HepG2 (cell line): ENCODE data around the gene LYPD4. TPM values are rescaled to one million over a fixed set of nuclear protein-coding genes. Genes with fewer than 3 reads are reported as not detected.

ENCODE experiments used
- ATF2 ChIP-seq: sonication (generic); formaldehyde crosslinking; IDR thresholded peaks from 2 replicates; pipeline ENCODE4 v1.4.0; 2020; ENCODE audit warnings: missing genetic modification reagents
- ELF1 ChIP-seq: sonication (generic); formaldehyde crosslinking; IDR thresholded peaks from 2 replicates; pipeline ENCODE4 v1.4.0; 2020; ENCODE audit warnings: missing genetic modification reagents
- IRF2 ChIP-seq: IDR thresholded peaks from 2 replicates; pipeline ENCODE4 v1.6.1; 2018; ENCODE audit warnings: missing genetic modification reagents, missing compliant biosample characterization
- PCBP2 ChIP-seq: fragments of 200-400 bp; formaldehyde crosslinking; optimal IDR thresholded peaks from 2 replicates; pipeline ENCODE3; 2018; ENCODE audit warnings: low read length, low read depth; ENCODE audit not compliant: poor library complexity, severe bottlenecking
- PRDM10 ChIP-seq: sonication (generic); formaldehyde crosslinking; IDR thresholded peaks from 2 replicates; pipeline ENCODE4 v1.4.0; 2020; ENCODE audit warnings: low read depth, missing genetic modification reagents
- RORA ChIP-seq: sonication (generic); formaldehyde crosslinking; IDR thresholded peaks from 2 replicates; pipeline ENCODE4 v1.5.0; 2020; ENCODE audit warnings: mild to moderate bottlenecking, missing genetic modification reagents, moderate library complexity
- SKIL ChIP-seq: sonication (generic); formaldehyde crosslinking; IDR thresholded peaks from 2 replicates; pipeline ENCODE4 v1.8.0; 2022; ENCODE audit warnings: missing genetic modification reagents, mild to moderate bottlenecking, moderate library complexity, borderline replicate concordance
- TARDBP ChIP-seq: sonication (generic); formaldehyde crosslinking; IDR thresholded peaks from 2 replicates; pipeline ENCODE4 v1.8.0; 2022; ENCODE audit warnings: mild to moderate bottlenecking, missing genetic modification reagents
- ZBTB44 ChIP-seq: sonication (generic); formaldehyde crosslinking; IDR thresholded peaks from 2 replicates; pipeline ENCODE4 v1.4.0; 2020; ENCODE audit warnings: missing genetic modification reagents
- ZNF276 ChIP-seq: sonication (generic); formaldehyde crosslinking; IDR thresholded peaks from 2 replicates; pipeline ENCODE4 v1.4.0; 2020; ENCODE audit warnings: mild to moderate bottlenecking, low read depth, missing genetic modification reagents
- ZNF280D ChIP-seq: sonication (generic); formaldehyde crosslinking; IDR thresholded peaks from 2 replicates; pipeline ENCODE4 v1.5.1; 2020; ENCODE audit warnings: mild to moderate bottlenecking, missing genetic modification reagents
- ZNF333 ChIP-seq: sonication (generic); formaldehyde crosslinking; IDR thresholded peaks from 2 replicates; pipeline ENCODE4 v1.4.0; 2020; ENCODE audit warnings: mild to moderate bottlenecking, missing genetic modification reagents, borderline replicate concordance
- ZNF367 ChIP-seq: sonication (generic); formaldehyde crosslinking; IDR thresholded peaks from 2 replicates; pipeline ENCODE4 v1.4.0; 2020; ENCODE audit warnings: missing genetic modification reagents, borderline replicate concordance
- polyA plus RNA-seq, 8 experiments: library from polyadenylated mRNA; depleted of rRNA in 3 of 8; stranded (reverse) in 7 of 8; unstranded in 1 of 8; fragments of >200 nt; fragmentation: Illumina TruSeq in 4 of 8; extraction: Trizol in 4 of 8; gene quantifications; 2 replicates each; pipeline versions ENCODE4 v1.2.1 to v1.2.3, GENCODE V29; 2011 to 2016; ENCODE audit warnings: low read depth in 4 of 8, missing spikeins in 1 of 8, mixed read lengths in 1 of 8; ENCODE audit not compliant: insufficient read depth in 1 of 8
- total RNA-seq, 5 experiments: library from RNA; depleted of rRNA; stranded (reverse); fragments of >200 nt; fragmentation: Illumina TruSeq; extraction: Trizol; gene quantifications; 2 replicates each; pipeline ENCODE4 v1.2.3, GENCODE V29; 2016; ENCODE audit warnings: low read depth in 1 of 5

The LYPD4 gene
- total and polyA plus RNA-seq, 2 of the 13 experiments (the other 11 are each of a cell fraction or from before 2014, with no cell fraction given) = not detected

- no peak for TF ChIP-seq ZNF367
- TF ChIP-seq ZNF276 (CRISPR knock-in tag) = no peak
- no peak for TF ChIP-seq ZNF333 (CRISPR knock-in tag)
- TF ChIP-seq IRF2 = peak; percentile 60; the same call in 1 of the 2 replicates
- TF ChIP-seq SKIL (CRISPR knock-in tag) = peak; percentile 53; the same call in 1 of the 2 replicates
- TF ChIP-seq ELF1 (CRISPR knock-in tag) = peak; percentile 53; the same call in 1 of the 2 replicates
- peak; percentile 90 for TF ChIP-seq TARDBP
- no peak for TF ChIP-seq ZNF280D (CRISPR knock-in tag)
- peak; percentile 66; the same call in 1 of the 2 replicates for TF ChIP-seq ATF2
- TF ChIP-seq PRDM10 (CRISPR knock-in tag) = peak; percentile 73; the same call in 1 of the 2 replicates
- no peak for TF ChIP-seq PCBP2
- TF ChIP-seq ZBTB44 (CRISPR knock-in tag) = no peak
- TF ChIP-seq RORA = no peak
Observed at GRCh38 chr19:41887711-41888382, 43.4 kb upstream of the LYPD4 start (continued).
